DOHH2 (cell line): Measurements from ENCODE around the gene ARMH2.

Source experiments
- EZH2phosphoT487 ChIP-seq: fragments of 200-600 bp; sonication (generic); IDR thresholded peaks from 2 replicates; pipeline ENCODE4 v1.6.1; 2017; ENCODE audit warnings: borderline replicate concordance, mild to moderate bottlenecking, antibody characterized with exemption, low read length, moderate library complexity, mixed read lengths
- TF ChIP-seq, protein P1 (sequence below): fragments of 200-600 bp; sonication (generic); IDR thresholded peaks from one replicate; pipeline ENCODE4 v1.5.1; 2014; ENCODE audit warnings: antibody characterized with exemption, mild to moderate bottlenecking, low read depth, low read length; ENCODE audit not compliant: poor library complexity, severe bottlenecking

DNA sequence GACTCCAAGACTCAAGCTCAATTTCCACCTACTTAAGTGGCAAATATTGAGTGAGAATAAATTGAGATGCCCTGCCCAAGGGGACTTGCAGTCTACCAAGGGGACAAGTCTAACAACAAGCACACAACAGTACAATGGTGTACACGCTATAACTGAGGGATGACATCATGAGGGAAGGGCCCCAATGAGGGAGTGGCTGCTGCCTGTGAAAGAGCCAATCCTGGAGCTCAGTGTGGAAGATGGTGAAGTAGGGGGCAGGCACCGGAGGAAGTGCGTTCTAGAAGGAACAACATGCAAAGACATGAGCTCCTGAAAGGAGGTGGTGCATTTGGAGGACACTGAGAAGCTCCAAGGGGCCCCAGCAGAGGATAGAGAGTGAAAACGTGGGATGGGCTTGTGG, 46.9 kb upstream of the ARMH2 start:
- TF ChIP-seq, protein P1, sequence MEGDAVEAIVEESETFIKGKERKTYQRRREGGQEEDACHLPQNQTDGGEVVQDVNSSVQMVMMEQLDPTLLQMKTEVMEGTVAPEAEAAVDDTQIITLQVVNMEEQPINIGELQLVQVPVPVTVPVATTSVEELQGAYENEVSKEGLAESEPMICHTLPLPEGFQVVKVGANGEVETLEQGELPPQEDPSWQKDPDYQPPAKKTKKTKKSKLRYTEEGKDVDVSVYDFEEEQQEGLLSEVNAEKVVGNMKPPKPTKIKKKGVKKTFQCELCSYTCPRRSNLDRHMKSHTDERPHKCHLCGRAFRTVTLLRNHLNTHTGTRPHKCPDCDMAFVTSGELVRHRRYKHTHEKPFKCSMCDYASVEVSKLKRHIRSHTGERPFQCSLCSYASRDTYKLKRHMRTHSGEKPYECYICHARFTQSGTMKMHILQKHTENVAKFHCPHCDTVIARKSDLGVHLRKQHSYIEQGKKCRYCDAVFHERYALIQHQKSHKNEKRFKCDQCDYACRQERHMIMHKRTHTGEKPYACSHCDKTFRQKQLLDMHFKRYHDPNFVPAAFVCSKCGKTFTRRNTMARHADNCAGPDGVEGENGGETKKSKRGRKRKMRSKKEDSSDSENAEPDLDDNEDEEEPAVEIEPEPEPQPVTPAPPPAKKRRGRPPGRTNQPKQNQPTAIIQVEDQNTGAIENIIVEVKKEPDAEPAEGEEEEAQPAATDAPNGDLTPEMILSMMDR = no peak
- no peak for TF ChIP-seq EZH2phosphoT487
